Muscle of back (tissue), 11 donors: Measurements from ENCODE around the gene UGT1A3. TPM values are rescaled to one million over a fixed set of nuclear protein-coding genes. Genes with fewer than 3 reads are reported as not detected.

Source experiments
- DNase-seq, 3 donors: peaks; one replicate each; pipeline versions ENCODE4 v3.0.0 to v3.0.0-alpha.2; 2013
- polyA plus RNA-seq, 10 donors: library from polyadenylated mRNA; unstranded; fragments of 120-200 nt; gene quantifications; one replicate each; pipeline ENCODE4 v1.2.1, GENCODE V29; 2013; ENCODE audit not compliant: insufficient read length in 10 of 10

UGT1A3 gene
- polyA plus RNA-seq, 10 donors, result not detected

DNA sequence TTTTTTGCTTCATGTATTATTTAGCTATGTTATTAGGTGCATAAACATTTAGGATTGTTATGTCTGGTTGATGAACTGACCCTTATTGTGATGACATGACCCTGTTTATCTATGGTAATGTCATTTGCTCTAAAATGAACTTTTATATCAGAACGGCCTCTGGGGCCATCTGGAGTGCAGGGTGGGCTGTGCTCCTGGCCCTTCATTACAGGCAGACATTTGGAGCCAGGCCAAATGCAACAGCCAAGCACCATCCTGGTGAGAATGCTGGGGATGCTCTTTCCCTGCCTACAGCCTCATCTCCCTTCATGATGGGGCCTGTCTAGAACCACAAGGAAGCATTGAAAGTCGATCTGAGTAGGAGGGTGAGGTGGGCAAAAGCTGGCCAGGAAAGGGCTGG lies 87.5 kb downstream of the UGT1A3 start:
- no peak for DNase-seq

DNA sequence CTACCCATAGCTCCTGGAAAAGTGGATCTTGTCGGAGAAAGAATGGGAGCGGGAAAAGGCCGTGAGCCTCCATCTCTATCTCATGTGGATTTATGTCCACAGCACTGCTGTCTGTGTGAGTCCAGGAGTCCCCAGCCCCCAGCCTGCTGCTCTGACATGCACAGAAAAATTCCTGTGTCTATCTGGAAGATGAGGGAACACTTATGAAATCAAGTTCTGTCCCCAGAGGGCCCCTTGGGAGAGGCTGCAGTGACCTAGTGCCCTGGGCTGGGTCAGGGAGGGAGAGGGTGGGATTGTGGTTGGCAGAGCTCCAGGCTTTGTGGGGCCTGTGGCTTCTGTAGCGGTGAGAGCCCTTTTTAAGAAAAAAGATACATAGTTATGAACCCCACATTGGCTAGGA lies 87.9 kb downstream of the UGT1A3 start:
- DNase-seq, result no peak

DNA sequence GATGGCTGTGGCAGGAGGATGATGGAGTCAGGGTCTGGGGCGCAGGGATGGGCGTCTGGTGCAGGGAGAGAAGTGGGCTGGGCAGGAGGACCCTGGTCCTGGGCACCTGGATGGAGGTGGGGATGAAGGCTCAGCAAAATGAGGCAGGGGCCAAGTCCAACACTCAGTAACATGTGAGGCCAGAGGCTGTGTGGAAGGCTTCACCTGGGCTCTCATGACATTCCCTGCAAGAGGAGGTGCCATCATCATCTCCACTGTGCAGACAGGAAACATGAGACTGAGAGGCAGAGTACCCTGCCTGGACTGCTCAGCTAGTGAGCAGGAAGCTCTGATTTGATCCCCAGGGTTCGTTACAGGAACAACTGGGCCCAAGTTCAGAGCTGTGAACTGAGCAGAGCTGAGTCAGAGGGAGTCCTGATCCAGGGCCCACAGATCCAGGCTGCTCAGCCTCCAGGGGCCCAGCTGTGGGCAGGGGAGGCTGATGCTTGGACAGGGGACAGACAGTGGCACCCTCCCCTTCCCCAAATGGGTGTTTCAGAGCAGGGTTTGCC lies 88.6 kb downstream of the UGT1A3 start:
- no peak for DNase-seq

DNA sequence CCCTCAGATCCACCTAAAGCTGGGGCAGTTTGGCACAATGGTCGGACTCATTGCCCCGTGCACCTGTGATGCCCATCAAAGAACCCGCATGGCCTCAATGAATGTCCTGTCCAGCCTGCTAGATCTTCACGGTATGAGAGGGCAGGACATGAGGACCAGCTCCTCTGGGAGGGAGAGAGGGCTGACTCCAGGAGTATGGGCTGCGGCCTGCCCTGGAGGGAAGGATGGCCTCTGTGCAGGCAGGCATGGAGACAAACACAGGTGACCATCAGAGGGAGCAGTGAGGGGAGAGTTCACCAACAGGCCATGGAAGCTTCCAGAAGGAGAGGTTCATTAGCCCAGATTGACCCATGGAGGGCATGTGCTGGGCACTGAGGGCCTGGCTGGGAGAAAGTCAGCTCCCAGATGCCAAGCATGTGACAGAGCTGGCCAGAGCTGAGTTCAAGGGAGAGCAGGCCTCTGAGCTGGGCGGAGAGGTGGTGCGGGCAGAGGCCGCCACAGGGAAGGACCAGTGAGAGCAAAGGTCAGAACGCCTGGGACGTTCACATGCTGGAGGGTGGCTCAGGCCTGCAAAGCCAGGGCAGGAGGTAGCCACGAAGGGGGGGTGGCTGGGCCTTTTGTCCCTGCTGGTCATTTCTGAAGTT lies 89.3 kb downstream of the UGT1A3 start:
- DNase-seq, result no peak

GRCh38 chr2:233818639-233819621 lies 90.1 kb downstream of the UGT1A3 start:
- DNase-seq, result no peak

DNA sequence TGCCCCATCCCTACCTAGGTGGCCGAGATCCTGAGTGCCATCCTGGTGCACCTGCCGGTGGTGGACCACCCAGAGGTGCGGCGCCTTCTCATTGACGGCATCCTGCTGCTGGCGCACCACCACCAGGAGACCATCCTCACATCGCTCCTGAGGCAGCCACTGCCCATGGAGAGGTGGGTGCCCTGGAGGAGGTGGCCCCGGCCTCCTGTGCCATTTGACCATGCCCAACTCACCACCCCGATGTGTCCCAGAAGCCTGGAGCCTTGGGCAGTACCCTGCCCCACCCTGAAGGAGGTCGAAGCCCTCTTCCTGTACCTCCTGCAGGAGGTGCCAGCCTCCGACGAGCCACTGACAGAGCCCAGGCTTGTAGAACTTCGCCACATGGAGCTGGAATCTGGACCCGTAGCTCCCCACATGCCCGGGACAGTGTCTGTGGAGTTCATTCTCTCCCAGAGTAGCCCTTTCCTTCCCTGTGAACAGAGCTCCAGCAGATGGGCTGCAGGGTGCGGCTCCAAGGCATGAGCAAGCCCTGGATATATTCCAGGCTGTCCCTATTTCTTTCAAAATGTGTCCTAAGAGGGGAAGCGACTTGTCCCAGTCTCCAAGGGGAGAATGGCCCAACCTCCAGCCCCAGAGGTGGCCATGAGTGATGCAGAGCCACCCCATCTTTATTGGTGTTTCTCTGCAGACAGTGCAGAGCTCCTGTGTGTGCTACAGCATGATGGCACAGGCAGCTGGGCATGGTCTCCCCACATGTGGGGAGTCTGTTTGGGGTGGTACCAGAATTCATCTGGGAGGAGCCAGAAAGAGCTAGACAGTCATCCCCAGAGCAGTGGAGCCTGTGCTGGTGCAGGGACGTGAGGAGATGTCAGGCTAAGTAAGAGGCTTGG lies 91.3 kb downstream of the UGT1A3 start:
- DNase-seq, result no peak

DNA sequence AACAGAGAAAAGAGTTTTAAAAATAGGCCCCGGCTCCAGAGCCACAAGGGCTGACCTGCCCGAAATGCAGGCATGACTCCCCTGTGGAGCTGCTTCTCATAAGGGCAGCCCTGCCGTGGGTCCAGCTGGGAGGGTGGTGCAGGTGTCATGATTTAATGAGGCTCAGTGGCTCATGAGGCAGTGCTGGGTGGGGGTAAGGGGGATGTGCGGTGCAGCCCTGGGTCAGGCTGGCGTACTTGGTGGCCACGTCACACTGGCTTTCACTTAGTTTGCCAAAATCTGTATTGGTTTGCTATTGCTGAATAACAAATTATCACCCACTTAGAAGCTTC lies 91.9 kb downstream of the UGT1A3 start:
- no peak for DNase-seq

DNA sequence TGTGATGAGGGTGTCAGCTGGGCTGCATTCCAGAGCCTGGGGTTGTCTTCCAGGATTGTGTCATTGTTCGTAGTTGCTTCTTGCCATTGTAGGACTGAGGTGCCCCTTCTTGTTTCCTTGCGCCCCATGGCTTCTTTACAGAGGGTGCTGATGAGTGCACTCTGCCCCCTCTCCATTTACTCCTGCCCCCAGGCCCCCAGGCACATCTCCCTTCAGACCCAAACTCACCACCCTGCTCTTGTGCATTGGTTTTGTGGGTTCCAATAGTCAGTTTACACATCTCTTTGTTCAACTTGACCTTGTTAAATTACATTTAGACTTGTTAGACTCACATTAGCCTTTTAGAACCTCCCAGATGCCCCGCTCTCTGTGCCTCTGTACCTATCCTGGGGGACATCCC lies 92.4 kb downstream of the UGT1A3 start:
- no peak for DNase-seq

- DNase-seq, result no peak
These were observed 92.9 kb downstream of the UGT1A3 start for GRCh38 chr2:233821709-233822100.

DNA sequence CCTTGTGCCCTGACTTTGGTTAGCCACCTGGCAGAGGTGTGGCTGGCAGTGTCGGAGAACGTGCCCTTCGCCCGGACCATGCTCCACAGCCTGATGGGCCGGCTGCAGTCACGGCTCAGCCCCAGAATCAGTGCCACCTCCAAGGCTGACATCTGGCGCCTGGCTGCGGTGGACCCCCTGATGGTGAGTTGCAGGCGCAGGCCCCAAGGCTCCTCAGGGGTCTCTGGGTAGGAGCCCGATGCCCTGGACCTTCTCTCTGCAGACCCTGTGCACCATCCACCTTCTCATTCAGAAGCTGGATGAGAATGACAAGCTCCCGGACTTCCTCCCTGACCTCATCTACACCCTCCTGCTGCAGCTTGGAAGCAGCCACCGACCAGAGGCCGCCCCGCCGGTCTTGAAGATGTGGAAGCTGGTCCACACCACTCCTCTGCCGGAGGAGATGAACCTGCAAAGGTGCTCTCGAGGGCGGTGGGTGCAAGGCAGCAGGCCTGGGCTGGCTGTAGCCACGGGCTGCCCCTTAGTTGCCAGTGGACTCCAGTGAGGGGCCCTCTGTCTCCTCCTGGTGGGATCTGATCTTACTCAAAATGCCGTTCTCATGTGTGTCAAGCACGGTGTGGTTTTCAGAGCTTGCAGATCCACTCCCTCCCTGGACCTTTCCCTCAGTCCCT lies 93.4 kb downstream of the UGT1A3 start:
- no peak for DNase-seq

Other genes with a start within 250 kb of the UGT1A3 start
- 10 to 100 TPM; 17.3 to 39.0 (median 22.3) TPM for gene USP40, start 162.3 kb upstream of the UGT1A3 start, polyA plus RNA-seq
- not detected for gene UGT1A8, start 111.4 kb upstream of the UGT1A3 start, polyA plus RNA-seq
- gene UGT1A10, start 92.6 kb upstream of the UGT1A3 start, polyA plus RNA-seq, result not detected
- gene UGT1A9, start 57.1 kb upstream of the UGT1A3 start, polyA plus RNA-seq, result not detected
- not detected for gene UGT1A7, start 47.1 kb upstream of the UGT1A3 start, polyA plus RNA-seq
- under 1 TPM in 1 of 10 donors, not detected in 9; 0.26 TPM for gene UGT1A6, start 36.2 kb upstream of the UGT1A3 start, polyA plus RNA-seq
- not detected for gene UGT1A5, start 16.1 kb upstream of the UGT1A3 start, polyA plus RNA-seq
- gene UGT1A4, start 10.3 kb upstream of the UGT1A3 start, polyA plus RNA-seq, result not detected
- gene UGT1A1, start 31.2 kb downstream of the UGT1A3 start, polyA plus RNA-seq, result under 1 TPM in 5 of 10 donors, not detected in 5; 0.04 to 0.12 (median 0.05) TPM
- under 1 TPM in 1 of 10 donors, not detected in 9; 0.18 TPM for gene MROH2A, start 49.3 kb downstream of the UGT1A3 start, polyA plus RNA-seq
- gene HJURP, start 125.5 kb downstream of the UGT1A3 start, polyA plus RNA-seq, result 10 to 100 TPM in 6 of 10 donors, 1 to 10 TPM in 4; 9.2 to 16.1 (median 10.5) TPM
- gene TRPM8, start 188.3 kb downstream of the UGT1A3 start, polyA plus RNA-seq, result under 1 TPM in 3 of 10 donors, not detected in 7; 0.13 to 0.26 (median 0.21) TPM